ENCODE data around the gene SCYL1. TPM values are rescaled to one million over a fixed set of nuclear protein-coding genes. Genes with fewer than 3 reads are reported as not detected.
A peak's percentile ranks its signal among the peaks of the same experiment; 100 is the strongest.

The SCYL1 gene
- total and polyA plus RNA-seq, 12 donors, result 47.4 to 130 (median 56.7) TPM

- peaks cover 0 to 33% (median 11%) of the 10 kb centered on the region in 9 donors for H3K36me3 ChIP-seq
- H3K4me1 ChIP-seq, result peaks cover 9 to 39% (median 24%) of the 10 kb centered on the region in 9 donors
- intact Hi-C loops (cut with DNase I), result no loop called here
- peak overlapping the region in 9 of 10 donors; percentile 17 to 100 (median 44) for H3K4me3 ChIP-seq
- no peaks in the 10 kb centered on the region for H3K9me3 ChIP-seq
- 37 to 39% methylated on average over 12 of the region's 12 CpGs for WGBS, 2 donors
- ATAC-seq, result peak; percentile 3 to 50 (median 22)
- DNase-seq, result peak; percentile 52 to 58
- no peaks in the 10 kb centered on the region for H3K27me3 ChIP-seq
- peak overlapping the region in 9 of 10 donors; percentile 53 to 80 (median 65) for H3K27ac ChIP-seq
- TF ChIP-seq CTCF (IDR thresholded peaks at IDR 0.05), result no peak
These were observed 706 bp upstream of the SCYL1 start for GRCh38 chr11:65524014-65524740.

- TF ChIP-seq CTCF (IDR thresholded peaks at IDR 0.05), result no peak
- Histone ChIP-seq H3K9me3 (no peaks in the 10 kb centered on the region), H3K4me3 (peak overlapping the region; percentile 84 to 100 (median 98)), H3K4me1 (peaks cover 9 to 39% (median 24%) of the 10 kb centered on the region in 9 donors), H3K27me3 (no peaks in the 10 kb centered on the region), H3K36me3 (peaks cover 0 to 49% (median 18%) of the 10 kb centered on the region in 9 donors), H3K27ac (peak overlapping the region; percentile 74 to 98 (median 94))
- ATAC-seq (peak in 1 of 8 donors; percentile 3), DNase-seq (no peak)
- intact Hi-C loops (cut with DNase I), result no loop called here
- 46 to 47% methylated on average over 31 of the region's 31 CpGs for WGBS, 2 donors
These were observed 930 bp downstream of the SCYL1 start for GRCh38 chr11:65525546-65526480.

DNA sequence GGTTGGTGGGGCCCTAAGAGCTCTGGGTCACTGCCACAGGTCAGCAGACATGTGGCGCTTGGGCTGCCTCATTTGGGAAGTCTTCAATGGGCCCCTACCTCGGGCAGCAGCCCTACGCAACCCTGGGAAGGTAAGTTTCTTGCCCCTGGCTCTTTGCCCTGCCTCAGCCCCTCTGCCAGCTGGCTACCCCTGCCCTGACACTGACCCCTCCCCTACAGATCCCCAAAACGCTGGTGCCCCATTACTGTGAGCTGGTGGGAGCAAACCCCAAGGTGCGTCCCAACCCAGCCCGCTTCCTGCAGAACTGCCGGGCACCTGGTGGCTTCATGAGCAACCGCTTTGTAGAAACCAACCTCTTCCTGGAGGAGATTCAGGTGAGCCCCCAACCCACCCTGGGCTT is 1.9 kb downstream of the SCYL1 start:
- H3K4me3 ChIP-seq, result no peak overlapping the region
- peaks cover 0 to 58% (median 28%) of the 10 kb centered on the region in 9 donors for H3K36me3 ChIP-seq
- DNase-seq, result no peak
- peaks cover 9 to 39% (median 24%) of the 10 kb centered on the region in 9 donors for H3K4me1 ChIP-seq
- intact Hi-C loops (cut with DNase I), result no loop called here
- no peaks in the 10 kb centered on the region for H3K27me3 ChIP-seq
- ATAC-seq, result no peak
- TF ChIP-seq CTCF (IDR thresholded peaks at IDR 0.05), result no peak
- H3K27ac ChIP-seq, result no peak overlapping the region
- 92 to 95% methylated on average over 8 of the region's 8 CpGs for WGBS, 2 donors
- no peaks in the 10 kb centered on the region for H3K9me3 ChIP-seq

GRCh38 chr11:65528819-65529350 is 4.0 kb downstream of the SCYL1 start:
- ATAC-seq (no peak), DNase-seq (no peak)
- WGBS, 2 donors, result 84% methylated on average over 12 of the region's 12 CpGs
- Histone ChIP-seq H3K4me3 (no peak overlapping the region), H3K36me3 (peaks cover 0 to 80% (median 49%) of the 10 kb centered on the region in 9 donors), H3K27me3 (no peaks in the 10 kb centered on the region), H3K9me3 (no peaks in the 10 kb centered on the region), H3K4me1 (peaks cover 9 to 28% (median 21%) of the 10 kb centered on the region in 9 donors), H3K27ac (no peak overlapping the region)
- intact Hi-C loops (cut with DNase I), result no loop called here
- no peak for TF ChIP-seq CTCF (IDR thresholded peaks at IDR 0.05)

Measured in heart right ventricle (tissue), 16 donors.